GM23338 (cell line): Measurements from ENCODE around the gene WDR91. TPM values are rescaled to one million over a fixed set of nuclear protein-coding genes. Genes with fewer than 3 reads are reported as not detected.

Experiments
- ATAC-seq: fragments of 200-7000 bp; cut with Tn5 transposase; 3 replicates; pipeline ENCODE4 v1.9.1; 2020
- DNase-seq: peaks from one replicate; pipeline ENCODE4 v3.0.0-alpha.2; 2015; ENCODE audit warnings: low spot score
- H2AFZ ChIP-seq: fragments of 200-600 bp; sonication (generic); 2 replicates; pipeline ENCODE4 v1.8.0; 2016; ENCODE audit warnings: antibody characterized with exemption, mild to moderate bottlenecking, moderate library complexity
- H3F3A ChIP-seq: fragments of 200-600 bp; sonication (generic); replicated peaks from 2 replicates; pipeline ENCODE4 v1.8.0; 2017; ENCODE audit warnings: antibody characterized with exemption, mixed run types, low read depth
- H3K27ac ChIP-seq: fragments of 200-600 bp; sonication (generic); 2 replicates; pipeline ENCODE4 v1.6.1; 2016; ENCODE audit warnings: low read depth
- H3K27me3 ChIP-seq: fragments of 200-600 bp; sonication (generic); 2 replicates; pipeline ENCODE4 v1.8.0; 2016; ENCODE audit warnings: mild to moderate bottlenecking, mixed run types, moderate library complexity; ENCODE audit not compliant: insufficient read depth
- H3K36me3 ChIP-seq: fragments of 200-600 bp; sonication (generic); 2 replicates; pipeline ENCODE4 v1.8.0; 2016; ENCODE audit warnings: mild to moderate bottlenecking; ENCODE audit not compliant: insufficient read depth
- H3K4me1 ChIP-seq: fragments of 200-600 bp; sonication (generic); 2 replicates; pipeline ENCODE4 v1.8.0; 2016; ENCODE audit warnings: mild to moderate bottlenecking, moderate library complexity; ENCODE audit not compliant: insufficient read depth
- H3K4me2 ChIP-seq: fragments of 200-600 bp; sonication (generic); 2 replicates; pipeline ENCODE4 v1.7.1; 2017; ENCODE audit warnings: mixed run types
- H3K4me3 ChIP-seq: fragments of 200-600 bp; sonication (generic); 2 replicates; pipeline ENCODE4 v1.6.1; 2016; ENCODE audit warnings: mixed run types
- H3K79me2 ChIP-seq: fragments of 200-600 bp; sonication (generic); replicated peaks from 2 replicates; pipeline ENCODE4 v1.8.0; 2017; ENCODE audit warnings: mild to moderate bottlenecking; ENCODE audit not compliant: insufficient read depth
- H3K9me2 ChIP-seq: fragments of 200-600 bp; sonication (generic); 2 replicates; pipeline ENCODE4 v1.8.0; 2017; ENCODE audit not compliant: insufficient read depth
- H4K20me1 ChIP-seq: fragments of 200-600 bp; sonication (generic); replicated peaks from 2 replicates; pipeline ENCODE4 v1.8.0; 2017; ENCODE audit warnings: mild to moderate bottlenecking; ENCODE audit not compliant: insufficient read depth
- H3K27ac Mint-ChIP-seq: 2 replicates; pipeline ENCODE4 v1.8.0; 2020; ENCODE audit warnings: inconsistent platforms, mild to moderate bottlenecking, moderate library complexity, mixed read lengths
- H3K27me3 Mint-ChIP-seq: 3 replicates; pipeline ENCODE4 v1.8.0; 2022; ENCODE audit warnings: low read depth, mild to moderate bottlenecking, moderate library complexity, mixed read lengths, inconsistent platforms; ENCODE audit not compliant: insufficient read depth, poor library complexity
- H3K36me3 Mint-ChIP-seq: 3 replicates; pipeline ENCODE4 v1.8.0; 2021; ENCODE audit warnings: low read depth, mild to moderate bottlenecking, inconsistent platforms, moderate library complexity, mixed read lengths
- H3K4me1 Mint-ChIP-seq: 3 replicates; pipeline ENCODE4 v1.8.0; 2020; ENCODE audit warnings: mild to moderate bottlenecking, inconsistent platforms, mixed read lengths
- H3K4me3 Mint-ChIP-seq: 3 replicates; pipeline ENCODE4 v1.8.0; 2021; ENCODE audit warnings: moderate library complexity, mild to moderate bottlenecking, inconsistent platforms, mixed read lengths
- H3K9me3 Mint-ChIP-seq: 3 replicates; pipeline ENCODE4 v1.8.0; 2020; ENCODE audit warnings: moderate library complexity, mild to moderate bottlenecking, inconsistent platforms, mixed read lengths
- CREB1 ChIP-seq: fragments of 250-450 bp; sonication (Bioruptor Pico); IDR thresholded peaks from 2 replicates; pipeline ENCODE4 v1.5.0; 2020; ENCODE audit warnings: low read depth, mild to moderate bottlenecking, moderate library complexity
- EZH2 ChIP-seq: fragments of 200-600 bp; sonication (generic); IDR thresholded peaks from one replicate; pipeline ENCODE4 v1.8.0; 2017; ENCODE audit warnings: antibody characterized with exemption, mild to moderate bottlenecking, low read depth; ENCODE audit not compliant: unreplicated experiment
- EZH2phosphoT487 ChIP-seq: fragments of 200-600 bp; sonication (generic); IDR thresholded peaks from one replicate; pipeline ENCODE4 v1.8.1; 2018; ENCODE audit warnings: antibody characterized with exemption; ENCODE audit not compliant: unreplicated experiment
- JUNB ChIP-seq: IDR thresholded peaks from one replicate; pipeline ENCODE4 v1.6.1; 2016; ENCODE audit warnings: antibody characterized with exemption; ENCODE audit not compliant: unreplicated experiment
- NANOG ChIP-seq: IDR thresholded peaks from 2 replicates; pipeline ENCODE4 v1.6.1; 2016; ENCODE audit warnings: antibody characterized with exemption, borderline replicate concordance
- STAT1 ChIP-seq: IDR thresholded peaks from one replicate; pipeline ENCODE4 v1.6.1; 2016; ENCODE audit warnings: antibody characterized with exemption; ENCODE audit not compliant: unreplicated experiment
- ZNF114 ChIP-seq: fragments of 250-450 bp; sonication (Bioruptor Pico); IDR thresholded peaks from 2 replicates; pipeline ENCODE4 v1.5.0; 2020; ENCODE audit warnings: mild to moderate bottlenecking, moderate library complexity
- ZNF331 ChIP-seq: fragments of 250-450 bp; sonication (Bioruptor Pico); IDR thresholded peaks from 2 replicates; pipeline ENCODE4 v1.5.0; 2020; ENCODE audit warnings: low read depth, mild to moderate bottlenecking, moderate library complexity
- polyA plus RNA-seq: library from polyadenylated mRNA; unstranded; fragments of >200 nt; fragmentation: Nextera tagmentation; extraction: Ambion mirVana; gene quantifications from 2 replicates; pipeline ENCODE4 v1.2.1, GENCODE V29; 2016
- total RNA-seq: library from RNA; depleted of rRNA; stranded (reverse); fragments of >200 nt; shearing (Covaris generic); gene quantifications from 2 replicates; pipeline ENCODE4 v1.2.3, GENCODE V29; 2014
- TF ChIP-seq, protein P1 (sequence below), 2 experiments: fragments of 200-600 bp in 1 of 2; sonication (generic) in 1 of 2; conservative IDR thresholded peaks; 2 replicates each; pipeline versions ENCODE4 v1.5.1 to v1.6.1; 2016 to 2017; ENCODE audit warnings: antibody characterized with exemption in 2 of 2, low read depth in 2 of 2, mild to moderate bottlenecking in 2 of 2, moderate library complexity in 1 of 2
- TF ChIP-seq, protein P2 (sequence below): fragments of 250-450 bp; sonication (Bioruptor Pico); IDR thresholded peaks from 2 replicates; pipeline ENCODE4 v1.5.0; 2020; ENCODE audit warnings: mild to moderate bottlenecking, moderate library complexity
- TF ChIP-seq, protein P3 (sequence below): IDR thresholded peaks from one replicate; pipeline ENCODE4 v1.6.1; 2018; ENCODE audit warnings: antibody characterized with exemption; ENCODE audit not compliant: unreplicated experiment

Gene WDR91
- total and polyA plus RNA-seq, 2 experiments from 2014 or later = 5.8 to 32.6 TPM

DNA sequence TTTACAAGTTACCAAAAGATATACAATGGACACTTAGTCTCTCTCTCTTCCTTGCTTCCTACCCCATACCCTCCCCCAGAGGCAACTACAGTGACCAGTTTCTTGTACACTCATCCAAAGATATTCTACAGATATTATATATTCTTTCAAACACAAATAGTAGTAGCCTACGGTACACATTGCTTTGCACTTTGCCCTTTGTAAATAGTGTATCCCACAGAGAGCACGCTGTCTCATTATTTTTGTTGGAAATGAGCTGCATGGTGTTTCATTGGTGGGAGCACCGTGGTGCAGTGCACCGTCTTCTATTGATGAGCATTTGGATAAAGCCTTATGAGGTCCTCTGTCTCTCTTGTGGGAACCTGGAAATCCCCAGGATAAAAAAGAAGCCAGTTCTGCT, 46.5 kb upstream of the WDR91 start:
- H3K79me2 ChIP-seq = no peaks in the 10 kb centered on the region
- Mint-ChIP-seq H3K4me3 (no peak overlapping the region), H3K27ac (no peak overlapping the region), H3K36me3 (peaks cover 6% of the 10 kb centered on the region; the same call in 2 of the 3 replicates), H3K27me3 (peaks cover 11% of the 10 kb centered on the region), H3K9me3 (peaks cover 10% of the 10 kb centered on the region), H3K4me1 (peaks cover 2% of the 10 kb centered on the region; the same call in 2 of the 3 replicates)
- DNase-seq (no peak), ATAC-seq (no peak)
- no peaks in the 10 kb centered on the region for H3K36me3 ChIP-seq
- no peak overlapping the region for H3K27ac ChIP-seq
- no peaks in the 10 kb centered on the region for H3K27me3 ChIP-seq
- no peak overlapping the region for H3K4me3 ChIP-seq
- no peaks in the 10 kb centered on the region for H4K20me1 ChIP-seq
- no peaks in the 10 kb centered on the region for H3K4me1 ChIP-seq
- no peak for TF ChIP-seq ZNF331 (CRISPR knock-in tag)
- TF ChIP-seq ZNF114 (CRISPR knock-in tag) = no peak
- TF ChIP-seq CREB1 (CRISPR knock-in tag) = no peak
- TF ChIP-seq, protein P1, sequence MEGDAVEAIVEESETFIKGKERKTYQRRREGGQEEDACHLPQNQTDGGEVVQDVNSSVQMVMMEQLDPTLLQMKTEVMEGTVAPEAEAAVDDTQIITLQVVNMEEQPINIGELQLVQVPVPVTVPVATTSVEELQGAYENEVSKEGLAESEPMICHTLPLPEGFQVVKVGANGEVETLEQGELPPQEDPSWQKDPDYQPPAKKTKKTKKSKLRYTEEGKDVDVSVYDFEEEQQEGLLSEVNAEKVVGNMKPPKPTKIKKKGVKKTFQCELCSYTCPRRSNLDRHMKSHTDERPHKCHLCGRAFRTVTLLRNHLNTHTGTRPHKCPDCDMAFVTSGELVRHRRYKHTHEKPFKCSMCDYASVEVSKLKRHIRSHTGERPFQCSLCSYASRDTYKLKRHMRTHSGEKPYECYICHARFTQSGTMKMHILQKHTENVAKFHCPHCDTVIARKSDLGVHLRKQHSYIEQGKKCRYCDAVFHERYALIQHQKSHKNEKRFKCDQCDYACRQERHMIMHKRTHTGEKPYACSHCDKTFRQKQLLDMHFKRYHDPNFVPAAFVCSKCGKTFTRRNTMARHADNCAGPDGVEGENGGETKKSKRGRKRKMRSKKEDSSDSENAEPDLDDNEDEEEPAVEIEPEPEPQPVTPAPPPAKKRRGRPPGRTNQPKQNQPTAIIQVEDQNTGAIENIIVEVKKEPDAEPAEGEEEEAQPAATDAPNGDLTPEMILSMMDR (conservative IDR thresholded peaks at IDR 0.05; ENCODE audit: low read depth in 2 of 2) = no peak
- TF ChIP-seq, protein P2, sequence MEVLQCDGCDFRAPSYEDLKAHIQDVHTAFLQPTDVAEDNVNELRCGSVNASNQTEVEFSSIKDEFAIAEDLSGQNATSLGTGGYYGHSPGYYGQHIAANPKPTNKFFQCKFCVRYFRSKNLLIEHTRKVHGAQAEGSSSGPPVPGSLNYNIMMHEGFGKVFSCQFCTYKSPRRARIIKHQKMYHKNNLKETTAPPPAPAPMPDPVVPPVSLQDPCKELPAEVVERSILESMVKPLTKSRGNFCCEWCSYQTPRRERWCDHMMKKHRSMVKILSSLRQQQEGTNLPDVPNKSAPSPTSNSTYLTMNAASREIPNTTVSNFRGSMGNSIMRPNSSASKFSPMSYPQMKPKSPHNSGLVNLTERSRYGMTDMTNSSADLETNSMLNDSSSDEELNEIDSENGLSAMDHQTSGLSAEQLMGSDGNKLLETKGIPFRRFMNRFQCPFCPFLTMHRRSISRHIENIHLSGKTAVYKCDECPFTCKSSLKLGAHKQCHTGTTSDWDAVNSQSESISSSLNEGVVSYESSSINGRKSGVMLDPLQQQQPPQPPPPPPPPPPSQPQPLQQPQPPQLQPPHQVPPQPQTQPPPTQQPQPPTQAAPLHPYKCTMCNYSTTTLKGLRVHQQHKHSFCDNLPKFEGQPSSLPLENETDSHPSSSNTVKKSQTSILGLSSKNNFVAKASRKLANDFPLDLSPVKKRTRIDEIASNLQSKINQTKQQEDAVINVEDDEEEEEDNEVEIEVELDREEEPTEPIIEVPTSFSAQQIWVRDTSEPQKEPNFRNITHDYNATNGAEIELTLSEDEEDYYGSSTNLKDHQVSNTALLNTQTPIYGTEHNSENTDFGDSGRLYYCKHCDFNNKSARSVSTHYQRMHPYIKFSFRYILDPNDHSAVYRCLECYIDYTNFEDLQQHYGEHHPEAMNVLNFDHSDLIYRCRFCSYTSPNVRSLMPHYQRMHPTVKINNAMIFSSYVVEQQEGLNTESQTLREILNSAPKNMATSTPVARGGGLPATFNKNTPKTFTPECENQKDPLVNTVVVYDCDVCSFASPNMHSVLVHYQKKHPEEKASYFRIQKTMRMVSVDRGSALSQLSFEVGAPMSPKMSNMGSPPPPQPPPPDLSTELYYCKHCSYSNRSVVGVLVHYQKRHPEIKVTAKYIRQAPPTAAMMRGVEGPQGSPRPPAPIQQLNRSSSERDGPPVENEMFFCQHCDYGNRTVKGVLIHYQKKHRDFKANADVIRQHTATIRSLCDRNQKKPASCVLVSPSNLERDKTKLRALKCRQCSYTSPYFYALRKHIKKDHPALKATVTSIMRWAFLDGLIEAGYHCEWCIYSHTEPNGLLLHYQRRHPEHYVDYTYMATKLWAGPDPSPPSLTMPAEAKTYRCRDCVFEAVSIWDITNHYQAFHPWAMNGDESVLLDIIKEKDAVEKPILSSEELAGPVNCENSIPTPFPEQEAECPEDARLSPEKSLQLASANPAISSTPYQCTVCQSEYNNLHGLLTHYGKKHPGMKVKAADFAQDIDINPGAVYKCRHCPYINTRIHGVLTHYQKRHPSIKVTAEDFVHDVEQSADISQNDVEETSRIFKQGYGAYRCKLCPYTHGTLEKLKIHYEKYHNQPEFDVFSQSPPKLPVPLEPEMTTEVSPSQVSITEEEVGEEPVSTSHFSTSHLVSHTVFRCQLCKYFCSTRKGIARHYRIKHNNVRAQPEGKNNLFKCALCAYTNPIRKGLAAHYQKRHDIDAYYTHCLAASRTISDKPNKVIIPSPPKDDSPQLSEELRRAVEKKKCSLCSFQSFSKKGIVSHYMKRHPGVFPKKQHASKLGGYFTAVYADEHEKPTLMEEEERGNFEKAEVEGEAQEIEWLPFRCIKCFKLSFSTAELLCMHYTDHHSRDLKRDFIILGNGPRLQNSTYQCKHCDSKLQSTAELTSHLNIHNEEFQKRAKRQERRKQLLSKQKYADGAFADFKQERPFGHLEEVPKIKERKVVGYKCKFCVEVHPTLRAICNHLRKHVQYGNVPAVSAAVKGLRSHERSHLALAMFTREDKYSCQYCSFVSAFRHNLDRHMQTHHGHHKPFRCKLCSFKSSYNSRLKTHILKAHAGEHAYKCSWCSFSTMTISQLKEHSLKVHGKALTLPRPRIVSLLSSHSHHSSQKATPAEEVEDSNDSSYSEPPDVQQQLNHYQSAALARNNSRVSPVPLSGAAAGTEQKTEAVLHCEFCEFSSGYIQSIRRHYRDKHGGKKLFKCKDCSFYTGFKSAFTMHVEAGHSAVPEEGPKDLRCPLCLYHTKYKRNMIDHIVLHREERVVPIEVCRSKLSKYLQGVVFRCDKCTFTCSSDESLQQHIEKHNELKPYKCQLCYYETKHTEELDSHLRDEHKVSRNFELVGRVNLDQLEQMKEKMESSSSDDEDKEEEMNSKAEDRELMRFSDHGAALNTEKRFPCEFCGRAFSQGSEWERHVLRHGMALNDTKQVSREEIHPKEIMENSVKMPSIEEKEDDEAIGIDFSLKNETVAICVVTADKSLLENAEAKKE = no peak
- no peak for TF ChIP-seq EZH2
- TF ChIP-seq NANOG = no peak
- TF ChIP-seq EZH2phosphoT487 = no peak
- no peak for TF ChIP-seq JUNB
- TF ChIP-seq, protein P3, sequence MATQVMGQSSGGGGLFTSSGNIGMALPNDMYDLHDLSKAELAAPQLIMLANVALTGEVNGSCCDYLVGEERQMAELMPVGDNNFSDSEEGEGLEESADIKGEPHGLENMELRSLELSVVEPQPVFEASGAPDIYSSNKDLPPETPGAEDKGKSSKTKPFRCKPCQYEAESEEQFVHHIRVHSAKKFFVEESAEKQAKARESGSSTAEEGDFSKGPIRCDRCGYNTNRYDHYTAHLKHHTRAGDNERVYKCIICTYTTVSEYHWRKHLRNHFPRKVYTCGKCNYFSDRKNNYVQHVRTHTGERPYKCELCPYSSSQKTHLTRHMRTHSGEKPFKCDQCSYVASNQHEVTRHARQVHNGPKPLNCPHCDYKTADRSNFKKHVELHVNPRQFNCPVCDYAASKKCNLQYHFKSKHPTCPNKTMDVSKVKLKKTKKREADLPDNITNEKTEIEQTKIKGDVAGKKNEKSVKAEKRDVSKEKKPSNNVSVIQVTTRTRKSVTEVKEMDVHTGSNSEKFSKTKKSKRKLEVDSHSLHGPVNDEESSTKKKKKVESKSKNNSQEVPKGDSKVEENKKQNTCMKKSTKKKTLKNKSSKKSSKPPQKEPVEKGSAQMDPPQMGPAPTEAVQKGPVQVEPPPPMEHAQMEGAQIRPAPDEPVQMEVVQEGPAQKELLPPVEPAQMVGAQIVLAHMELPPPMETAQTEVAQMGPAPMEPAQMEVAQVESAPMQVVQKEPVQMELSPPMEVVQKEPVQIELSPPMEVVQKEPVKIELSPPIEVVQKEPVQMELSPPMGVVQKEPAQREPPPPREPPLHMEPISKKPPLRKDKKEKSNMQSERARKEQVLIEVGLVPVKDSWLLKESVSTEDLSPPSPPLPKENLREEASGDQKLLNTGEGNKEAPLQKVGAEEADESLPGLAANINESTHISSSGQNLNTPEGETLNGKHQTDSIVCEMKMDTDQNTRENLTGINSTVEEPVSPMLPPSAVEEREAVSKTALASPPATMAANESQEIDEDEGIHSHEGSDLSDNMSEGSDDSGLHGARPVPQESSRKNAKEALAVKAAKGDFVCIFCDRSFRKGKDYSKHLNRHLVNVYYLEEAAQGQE = no peak
- no peak for TF ChIP-seq STAT1
- no peak overlapping the region for H2AFZ ChIP-seq
- H3K9me2 ChIP-seq = no peaks in the 10 kb centered on the region
- H3F3A ChIP-seq = no peaks in the 10 kb centered on the region
- no peak overlapping the region for H3K4me2 ChIP-seq
